MM.1S (cell line): ENCODE data around the gene TULP4.

ENCODE experiments used
- DNase-seq: peaks from one replicate; pipeline ENCODE4 v3.0.0-alpha.2; 2015
- H2AFZ ChIP-seq: fragments of 300-600 bp; sonication (generic); 2 replicates; pipeline ENCODE4 v1.6.0; 2016; ENCODE audit warnings: antibody characterized with exemption, low read length
- H3F3A ChIP-seq: fragments of 300-600 bp; sonication (generic); 2 replicates; pipeline ENCODE4 v1.6.1; 2016; ENCODE audit warnings: mild to moderate bottlenecking, antibody characterized with exemption, low read length, moderate library complexity, mixed read lengths; ENCODE audit not compliant: insufficient read depth
- H3K27ac ChIP-seq: fragments of 300-600 bp; sonication (generic); 2 replicates; pipeline ENCODE4 v1.5.1; 2016; ENCODE audit warnings: mild to moderate bottlenecking, low read length
- H3K27me3 ChIP-seq: fragments of 300-600 bp; sonication (generic); replicated peaks from 2 replicates; pipeline ENCODE4 v1.6.0; 2016; ENCODE audit warnings: low read length; ENCODE audit not compliant: insufficient read depth
- H3K36me3 ChIP-seq: fragments of 300-600 bp; sonication (generic); replicated peaks from 2 replicates; pipeline ENCODE4 v1.6.1; 2016; ENCODE audit warnings: mild to moderate bottlenecking, low read length, mixed read lengths; ENCODE audit not compliant: insufficient read depth
- H3K4me1 ChIP-seq: fragments of 300-600 bp; sonication (generic); 2 replicates; pipeline ENCODE4 v1.6.1; 2016; ENCODE audit warnings: low read length, mixed read lengths
- H3K4me2 ChIP-seq: fragments of 300-600 bp; sonication (generic); 2 replicates; pipeline ENCODE4 v1.6.0; 2016; ENCODE audit warnings: low read depth, low read length
- H3K4me3 ChIP-seq: fragments of 300-600 bp; sonication (generic); 2 replicates; pipeline ENCODE4 v1.5.1; 2016; ENCODE audit warnings: low read length, mixed read lengths
- H3K79me2 ChIP-seq: fragments of 300-600 bp; sonication (generic); 2 replicates; pipeline ENCODE4 v1.6.1; 2016; ENCODE audit warnings: mixed run types, low read length, mixed read lengths
- H3K9ac ChIP-seq: fragments of 300-600 bp; sonication (generic); 2 replicates; pipeline ENCODE4 v1.6.1; 2016; ENCODE audit warnings: low read length, mixed read lengths
- H3K9me2 ChIP-seq: fragments of 300-600 bp; sonication (generic); replicated peaks from 2 replicates; pipeline ENCODE4 v1.6.1; 2016; ENCODE audit warnings: mild to moderate bottlenecking, low read length, mixed read lengths; ENCODE audit not compliant: insufficient read depth
- H3K9me3 ChIP-seq: fragments of 300-600 bp; sonication (generic); replicated peaks from 2 replicates; pipeline ENCODE4 v1.6.1; 2016; ENCODE audit warnings: mild to moderate bottlenecking, low read length, mixed read lengths; ENCODE audit not compliant: insufficient read depth
- H4K20me1 ChIP-seq: fragments of 300-600 bp; sonication (generic); 2 replicates; pipeline ENCODE4 v1.6.1; 2016; ENCODE audit warnings: mild to moderate bottlenecking, low read length, moderate library complexity, mixed read lengths; ENCODE audit not compliant: insufficient read depth
- CTCF ChIP-seq: fragments of 300-600 bp; sonication (generic); IDR thresholded peaks from 2 replicates; pipeline ENCODE4 v1.5.1; 2016; ENCODE audit warnings: antibody characterized with exemption, low read length, mixed read lengths
- EZH2 ChIP-seq: fragments of 300-600 bp; sonication (generic); optimal IDR thresholded peaks from 2 replicates; pipeline ENCODE3; 2017; ENCODE audit warnings: low read depth, mild to moderate bottlenecking, antibody characterized with exemption, low read length, mixed read lengths
- EZH2phosphoT487 ChIP-seq: fragments of 300-600 bp; sonication (generic); IDR thresholded peaks from 2 replicates; pipeline ENCODE4 v1.6.1; 2018; ENCODE audit warnings: antibody characterized with exemption, low read length

TULP4 gene

GRCh38 chr6:158437571-158437970 lies 125.3 kb downstream of the TULP4 start:
- TF ChIP-seq EZH2 (no peak), CTCF (no peak), EZH2phosphoT487 (no peak)
- no peak for DNase-seq

GRCh38 chr6:158438226-158438625 lies 126.0 kb downstream of the TULP4 start:
- Histone ChIP-seq H3K4me3 (no peak overlapping the region), H3K79me2 (no peaks in the 10 kb centered on the region), H3K27me3 (no peaks in the 10 kb centered on the region), H3K27ac (no peak overlapping the region), H2AFZ (no peak overlapping the region), H3K9me3 (no peaks in the 10 kb centered on the region), H3K9ac (no peak overlapping the region), H3K36me3 (no peaks in the 10 kb centered on the region), H4K20me1 (no peaks in the 10 kb centered on the region), H3K9me2 (no peaks in the 10 kb centered on the region), H3K4me2 (no peak overlapping the region), H3K4me1 (no peaks in the 10 kb centered on the region), H3F3A (no peaks in the 10 kb centered on the region)
- TF ChIP-seq EZH2 (no peak), EZH2phosphoT487 (no peak), CTCF (no peak)
- DNase-seq, result no peak

More at GRCh38 chr6:158437571-158437970, 125.3 kb downstream of the TULP4 start:
- no peaks in the 10 kb centered on the region for H3K36me3 ChIP-seq
- H3K27me3 ChIP-seq, result no peaks in the 10 kb centered on the region
- no peaks in the 10 kb centered on the region for H3K79me2 ChIP-seq
- H4K20me1 ChIP-seq, result no peaks in the 10 kb centered on the region
- no peak overlapping the region for H3K27ac ChIP-seq
- no peaks in the 10 kb centered on the region for H3K9me2 ChIP-seq
- H3K9ac ChIP-seq, result no peak overlapping the region
- H3F3A ChIP-seq, result no peaks in the 10 kb centered on the region
- no peak overlapping the region for H2AFZ ChIP-seq
- H3K4me3 ChIP-seq, result no peak overlapping the region
- H3K4me1 ChIP-seq, result no peaks in the 10 kb centered on the region
- H3K9me3 ChIP-seq, result no peaks in the 10 kb centered on the region
- no peak overlapping the region for H3K4me2 ChIP-seq

GRCh38 chr6:158439255-158439654 lies 127.0 kb downstream of the TULP4 start:
- Histone ChIP-seq H4K20me1 (no peaks in the 10 kb centered on the region), H3K79me2 (no peaks in the 10 kb centered on the region), H3F3A (no peaks in the 10 kb centered on the region), H3K4me3 (no peak overlapping the region), H2AFZ (no peak overlapping the region), H3K9me2 (no peaks in the 10 kb centered on the region), H3K9ac (no peak overlapping the region), H3K9me3 (no peaks in the 10 kb centered on the region), H3K36me3 (no peaks in the 10 kb centered on the region), H3K4me1 (no peaks in the 10 kb centered on the region), H3K27ac (no peak overlapping the region), H3K27me3 (no peaks in the 10 kb centered on the region), H3K4me2 (no peak overlapping the region)
- TF ChIP-seq CTCF, result no peak
- no peak for TF ChIP-seq EZH2
- TF ChIP-seq EZH2phosphoT487, result no peak
- no peak for DNase-seq
